Transverse colon (tissue), 4 donors: ENCODE results near the gene CDC14B.

ENCODE experiments used
- CTCF ChIP-seq, 5 experiments: fragments of 200-600 bp in 3 of 5; fragments of 450-650 bp in 2 of 5; sonication (generic) in 3 of 5; IDR thresholded peaks; 1 replicate in 2 of 5; 2 replicates in 3 of 5; pipeline ENCODE4 v1.5.1; 2016 to 2017; ENCODE audit warnings: antibody characterized with exemption in 5 of 5, inconsistent platforms in 3 of 5, mild to moderate bottlenecking in 2 of 5, moderate library complexity in 1 of 5
- POLR2AphosphoS5 ChIP-seq, 3 donors: sonication (generic); formaldehyde crosslinking; IDR thresholded peaks; one replicate each; pipeline ENCODE4 v1.6.1; 2016; ENCODE audit warnings: antibody characterized with exemption in 3 of 3

GRCh38 chr9:96564217-96564616 is 55.4 kb downstream of the CDC14B start:
- TF ChIP-seq CTCF (IDR thresholded peaks at IDR 0.05): no peak
- TF ChIP-seq POLR2AphosphoS5 (IDR thresholded peaks at IDR 0.05): no peak
